ENCODE measurements around the gene TRIM41.
"Not testable (repeated sequence)": the region's sequence is repeated elsewhere in the genome, so short reads cannot be mapped to it uniquely, and the experiment has no call there.

TRIM41 gene

DNA sequence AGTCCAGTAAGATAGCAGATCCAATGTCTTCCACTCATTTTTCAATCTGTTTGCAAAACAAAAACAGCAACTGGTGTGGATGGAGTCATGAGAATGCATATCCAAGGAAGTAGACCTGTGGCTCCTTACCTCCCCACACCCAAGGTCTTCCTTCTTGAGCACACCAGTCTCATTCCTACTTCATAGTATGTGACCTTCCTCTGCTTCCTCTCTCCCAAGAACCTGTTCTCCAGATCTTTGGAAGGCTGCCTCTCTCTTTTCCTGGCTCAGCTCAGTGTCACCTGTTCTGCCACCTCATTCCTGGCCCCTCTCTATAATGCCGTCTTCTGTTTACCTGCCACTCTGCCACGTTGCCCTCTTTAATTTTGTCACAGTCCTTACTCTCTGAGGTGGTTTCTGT is 10.1 kb upstream of the TRIM41 start:
- TF ChIP-seq, protein P1, sequence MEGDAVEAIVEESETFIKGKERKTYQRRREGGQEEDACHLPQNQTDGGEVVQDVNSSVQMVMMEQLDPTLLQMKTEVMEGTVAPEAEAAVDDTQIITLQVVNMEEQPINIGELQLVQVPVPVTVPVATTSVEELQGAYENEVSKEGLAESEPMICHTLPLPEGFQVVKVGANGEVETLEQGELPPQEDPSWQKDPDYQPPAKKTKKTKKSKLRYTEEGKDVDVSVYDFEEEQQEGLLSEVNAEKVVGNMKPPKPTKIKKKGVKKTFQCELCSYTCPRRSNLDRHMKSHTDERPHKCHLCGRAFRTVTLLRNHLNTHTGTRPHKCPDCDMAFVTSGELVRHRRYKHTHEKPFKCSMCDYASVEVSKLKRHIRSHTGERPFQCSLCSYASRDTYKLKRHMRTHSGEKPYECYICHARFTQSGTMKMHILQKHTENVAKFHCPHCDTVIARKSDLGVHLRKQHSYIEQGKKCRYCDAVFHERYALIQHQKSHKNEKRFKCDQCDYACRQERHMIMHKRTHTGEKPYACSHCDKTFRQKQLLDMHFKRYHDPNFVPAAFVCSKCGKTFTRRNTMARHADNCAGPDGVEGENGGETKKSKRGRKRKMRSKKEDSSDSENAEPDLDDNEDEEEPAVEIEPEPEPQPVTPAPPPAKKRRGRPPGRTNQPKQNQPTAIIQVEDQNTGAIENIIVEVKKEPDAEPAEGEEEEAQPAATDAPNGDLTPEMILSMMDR (IDR thresholded peaks at IDR 0.05; ENCODE audit: control insufficient read depth, insufficient read depth, low read depth, low read length, missing control alignments) = no peak
- H3K4me3 ChIP-seq (ENCODE audit: control insufficient read depth, low read depth, low read length) = no peak overlapping the region
- DNase-seq (ENCODE audit: low read depth) = no peak

DNA sequence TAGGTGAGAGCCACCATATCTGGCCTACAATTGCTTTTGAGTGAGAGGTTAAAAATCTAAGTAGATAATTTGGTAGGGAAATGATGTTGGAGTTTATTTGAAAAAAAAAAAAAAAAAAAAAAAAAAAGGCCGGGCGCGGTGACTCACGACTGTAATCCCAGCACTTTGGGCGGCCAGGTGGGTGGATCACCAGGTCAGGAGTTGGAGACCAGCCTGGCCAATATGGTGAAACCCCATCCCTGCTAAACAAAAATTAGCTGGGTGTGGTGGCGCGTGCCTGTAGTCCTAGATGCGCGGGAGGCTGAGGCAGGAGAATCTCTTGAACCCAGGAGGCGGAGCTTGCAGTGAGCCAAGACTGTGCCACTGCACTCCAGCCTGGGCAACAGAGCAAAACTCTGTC is 8.8 kb upstream of the TRIM41 start:
- DNase-seq (ENCODE audit: low read depth) = not testable (repeated sequence)

DNA sequence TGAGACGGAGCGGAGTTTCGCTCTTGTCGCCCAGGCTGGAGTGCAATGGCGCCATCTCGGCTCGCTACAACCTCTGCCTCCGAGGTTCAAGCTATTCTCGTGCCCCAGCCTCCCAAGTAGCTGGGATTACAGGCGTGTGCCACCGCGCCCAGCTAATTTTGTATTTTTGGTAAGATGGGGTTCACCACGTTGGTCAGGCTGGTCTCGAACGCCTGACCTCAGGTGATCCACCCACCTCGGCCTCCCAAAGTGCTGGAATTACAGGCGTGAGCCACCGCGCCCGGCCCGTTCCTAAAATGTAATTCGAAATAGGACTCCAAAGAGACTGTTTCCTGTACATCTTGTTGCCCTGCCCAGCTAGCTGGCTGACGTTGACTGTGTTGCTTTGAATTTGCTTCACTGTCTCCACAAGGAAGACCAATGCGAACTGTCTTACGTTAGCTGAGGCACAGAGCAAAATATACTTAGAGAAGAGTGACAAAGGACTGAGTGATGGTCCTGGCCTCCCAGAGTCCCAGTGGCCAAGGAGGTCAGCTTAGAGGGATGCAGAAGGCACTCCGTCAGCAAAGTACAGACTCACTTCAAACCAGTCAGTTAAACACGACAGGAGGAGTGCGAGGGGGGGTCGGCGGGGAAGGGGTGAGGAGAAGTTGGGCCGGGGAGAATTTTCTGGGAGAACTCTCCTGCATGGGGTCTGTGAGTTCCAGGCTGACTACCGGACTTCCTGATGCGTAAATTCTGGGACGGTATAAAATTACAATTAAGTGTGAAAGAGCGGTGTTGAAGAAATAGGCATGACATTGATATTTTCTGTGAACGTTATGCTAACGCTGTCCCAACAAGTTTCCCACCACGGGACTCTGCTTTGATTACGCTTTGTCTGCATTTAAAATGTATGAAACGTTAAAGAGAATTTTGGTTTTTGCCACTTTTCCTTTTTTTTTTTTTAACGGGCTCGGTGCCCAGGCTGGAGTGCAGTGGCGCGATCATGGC is 6.8 kb upstream of the TRIM41 start:
- TF ChIP-seq, protein P1 (IDR thresholded peaks at IDR 0.05; ENCODE audit: control insufficient read depth, insufficient read depth, low read depth, low read length, missing control alignments) = no peak
- DNase-seq (ENCODE audit: low read depth) = no peak
- H3K4me3 ChIP-seq (ENCODE audit: control insufficient read depth, low read depth, low read length) = peak overlapping the region; percentile 22

More for the DNA sequence above, 8.8 kb upstream of the TRIM41 start:
- not testable (repeated sequence) for H3K4me3 ChIP-seq (ENCODE audit: control insufficient read depth, low read depth, low read length)

DNA sequence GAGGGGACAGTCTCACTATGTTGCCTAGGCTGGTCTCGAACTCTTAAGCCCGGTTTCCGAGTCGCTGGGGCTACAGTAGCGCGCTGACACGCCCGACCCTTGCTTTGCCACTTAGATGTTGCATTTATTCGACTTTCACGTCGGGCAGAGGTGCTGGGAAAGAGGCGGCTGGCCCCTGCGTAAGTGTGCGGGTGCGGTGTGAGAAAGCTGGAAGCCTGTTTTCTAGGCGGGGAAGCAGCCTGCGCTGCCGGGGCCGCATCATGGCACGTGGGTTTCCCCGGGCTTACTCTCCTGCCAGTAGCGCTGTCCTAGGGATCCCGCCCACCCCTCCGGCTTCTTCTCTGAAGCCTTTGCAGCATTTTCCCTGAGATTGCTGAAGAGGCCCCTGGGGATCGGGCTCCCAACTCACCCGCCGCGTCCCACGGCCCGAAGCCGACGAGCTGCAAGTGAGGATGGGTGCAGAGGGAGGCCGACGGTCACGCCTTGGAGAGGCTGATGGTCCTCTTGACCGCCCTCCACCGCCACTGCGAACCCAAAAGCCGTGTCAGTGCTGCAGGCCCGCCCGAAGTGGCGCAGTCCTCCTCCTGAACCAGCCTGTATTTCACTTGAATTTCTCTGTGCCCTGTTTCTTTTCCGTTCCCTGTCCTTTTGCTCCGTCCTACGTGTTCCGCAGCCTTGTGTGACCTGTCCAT is 5.8 kb upstream of the TRIM41 start:
- no peak for DNase-seq (ENCODE audit: low read depth)
- TF ChIP-seq, protein P1 (IDR thresholded peaks at IDR 0.05; ENCODE audit: control insufficient read depth, insufficient read depth, low read depth, low read length, missing control alignments) = no peak
- peak overlapping the region; percentile 36 for H3K4me3 ChIP-seq (ENCODE audit: control insufficient read depth, low read depth, low read length)

DNA sequence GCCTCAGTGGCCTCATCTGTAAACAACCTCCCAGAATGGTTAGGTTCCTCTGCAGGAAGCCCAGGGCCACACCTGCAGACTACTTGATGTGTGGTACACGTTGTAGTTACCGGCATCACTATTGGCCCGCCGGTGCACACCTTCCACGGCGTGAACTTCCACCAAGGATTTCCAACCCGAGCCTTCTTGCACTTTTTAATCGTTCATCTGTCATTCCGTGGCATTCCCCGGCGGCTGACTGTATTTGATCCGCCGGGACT is 5.3 kb upstream of the TRIM41 start:
- TF ChIP-seq, protein P1 (IDR thresholded peaks at IDR 0.05; ENCODE audit: control insufficient read depth, insufficient read depth, low read depth, low read length, missing control alignments) = no peak
- peak overlapping the region; percentile 36 for H3K4me3 ChIP-seq (ENCODE audit: control insufficient read depth, low read depth, low read length)
- DNase-seq (ENCODE audit: low read depth) = no peak

DNA sequence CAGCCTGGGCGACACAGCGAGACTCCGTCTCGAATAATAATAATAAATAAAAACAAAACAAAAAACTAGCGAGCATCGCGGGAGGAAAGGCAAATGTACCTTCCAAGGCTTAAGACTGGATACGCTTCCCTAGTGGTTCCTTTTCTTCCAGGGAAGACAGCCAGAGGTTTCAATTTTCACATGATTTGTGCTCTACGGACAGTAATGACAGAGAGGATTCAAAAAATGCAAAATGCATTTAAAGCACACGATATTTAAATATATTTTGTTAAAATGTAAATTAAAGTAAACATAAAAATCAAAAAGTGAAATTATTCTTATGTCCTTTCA is 4.3 kb upstream of the TRIM41 start:
- no peak overlapping the region for H3K4me3 ChIP-seq (ENCODE audit: control insufficient read depth, low read depth, low read length)
- DNase-seq (ENCODE audit: low read depth) = no peak
- TF ChIP-seq, protein P1 (IDR thresholded peaks at IDR 0.05; ENCODE audit: control insufficient read depth, insufficient read depth, low read depth, low read length, missing control alignments) = no peak

Data from AG09309 (cell line).